ENCODE data around the gene RPL26. TPM values are rescaled to one million over a fixed set of nuclear protein-coding genes. Genes with fewer than 3 reads are reported as not detected.

RPL26 gene
- total and polyA plus RNA-seq, 2 donors (not counting 1 experiment from before 2014, with no cell fraction given) = 2,684 to 4,449 TPM

GRCh38 chr17:8341456-8341855 lies 41.5 kb downstream of the RPL26 start:
- H3K4me1 ChIP-seq (ENCODE audit: control insufficient read depth in 2 of 2, insufficient read depth in 2 of 2, low read length in 2 of 2) = peaks cover 7% of the 10 kb centered on the region in 2 donors
- Mint-ChIP-seq H3K27ac (no peak overlapping the region), H3K9me3 (ENCODE audit: insufficient read depth) (no peaks in the 10 kb centered on the region), H3K27me3 (peaks cover 9% of the 10 kb centered on the region), H3K4me1 (peaks cover 11% of the 10 kb centered on the region), H3K4me3 (no peak overlapping the region)
- H4K20me1 ChIP-seq (ENCODE audit: control insufficient read depth, insufficient read depth, low read length, poor library complexity, severe bottlenecking) = no peaks in the 10 kb centered on the region
- no peak for DNase-seq
- no peak overlapping the region for H3K4me2 ChIP-seq (replicated peaks; ENCODE audit: low read depth, low read length, poor library complexity, severe bottlenecking)
- no peak overlapping the region for H3K9ac ChIP-seq (ENCODE audit: low read length)
- H3K9me3 ChIP-seq (ENCODE audit: control extremely low read depth in 1 of 3, control insufficient read depth in 2 of 3, insufficient read depth in 1 of 3, low read length in 2 of 3) = no peaks in the 10 kb centered on the region
- ChIA-PET CTCF (interaction anchor here (0.6 to 0.9 kb wide), 2 partner anchors 281 to 743 kb away, joined by 3 read pairs; no protein-coding TSS in a partner anchor), POLR2A (no interaction called here)
- peaks cover 0 to 5% (median 1%) of the 10 kb centered on the region in 4 experiments for H3K27me3 ChIP-seq (replicated peaks in 1 of 4; ENCODE audit: control extremely low read depth in 1 of 4, control insufficient read depth in 3 of 4, insufficient read depth in 4 of 4, low read length in 3 of 4)
- no peaks in the 10 kb centered on the region for H3K36me3 ChIP-seq (replicated peaks in 1 of 2; ENCODE audit: control extremely low read depth in 1 of 2, control insufficient read depth in 1 of 2, extremely low read depth in 1 of 2, insufficient read depth in 2 of 2, low read length in 1 of 2)
- no peak overlapping the region for H3K27ac ChIP-seq (ENCODE audit: low read length in 2 of 2)
- TF ChIP-seq CTCF (IDR thresholded peaks at IDR 0.05) (no peak), EZH2 (IDR thresholded peaks at IDR 0.05; ENCODE audit: borderline replicate concordance, insufficient read depth, low read depth, low read length, poor library complexity, severe bottlenecking) (no peak)
- H3K79me2 ChIP-seq (ENCODE audit: control insufficient read depth, insufficient read depth, low read length) = no peaks in the 10 kb centered on the region
- no peak overlapping the region for H2AFZ ChIP-seq (ENCODE audit: insufficient read depth, low read depth, low read length, poor library complexity, severe bottlenecking)
- H3K4me3 ChIP-seq (ENCODE audit: control extremely low read depth in 1 of 5, extremely low read depth in 1 of 5, insufficient read depth in 1 of 5, low read depth in 2 of 5, low read length in 4 of 5) = no peak overlapping the region
- WGBS (ENCODE audit: insufficient coverage) = 100% methylated on average over 3 of the region's 4 CpGs
- ATAC-seq (ENCODE audit: low read depth) = no peak
- intact Hi-C loops (cut with micrococcal nuclease) = no loop called here

- Histone ChIP-seq H3K27ac (ENCODE audit: low read length in 2 of 2) (no peak within 1 kb of the TSS), H3K4me1 (ENCODE audit: control insufficient read depth in 2 of 2, insufficient read depth in 2 of 2, low read length in 2 of 2) (peaks cover 7% of the 10 kb centered on the region in 2 donors), H2AFZ (ENCODE audit: insufficient read depth, low read depth, low read length, poor library complexity, severe bottlenecking) (peak within 1 kb of the TSS; percentile 52), H3K27me3 (replicated peaks in 1 of 4; ENCODE audit: control extremely low read depth in 1 of 4, control insufficient read depth in 3 of 4, insufficient read depth in 4 of 4, low read length in 3 of 4) (no peaks in the 10 kb centered on the region), H3K4me2 (replicated peaks; ENCODE audit: low read depth, low read length, poor library complexity, severe bottlenecking) (no peak within 1 kb of the TSS), H3K9me3 (ENCODE audit: control extremely low read depth in 1 of 3, control insufficient read depth in 2 of 3, insufficient read depth in 1 of 3, low read length in 2 of 3) (no peaks in the 10 kb centered on the region), H3K4me3 (ENCODE audit: control extremely low read depth in 1 of 5, extremely low read depth in 1 of 5, insufficient read depth in 1 of 5, low read depth in 2 of 5, low read length in 4 of 5) (no peak within 1 kb of the TSS), H3K9ac (ENCODE audit: low read length) (no peak within 1 kb of the TSS), H4K20me1 (ENCODE audit: control insufficient read depth, insufficient read depth, low read length, poor library complexity, severe bottlenecking) (no peaks in the 10 kb centered on the region), H3K79me2 (ENCODE audit: control insufficient read depth, insufficient read depth, low read length) (no peaks in the 10 kb centered on the region), H3K36me3 (replicated peaks in 1 of 2; ENCODE audit: control extremely low read depth in 1 of 2, control insufficient read depth in 1 of 2, extremely low read depth in 1 of 2, insufficient read depth in 2 of 2, low read length in 1 of 2) (no peaks in the 10 kb centered on the region)
- intact Hi-C loops (cut with micrococcal nuclease) = no loop called here
- H3K4me3 Mint-ChIP-seq = no peak within 1 kb of the TSS
- H3K27ac Mint-ChIP-seq = no peak within 1 kb of the TSS
- TF ChIP-seq CTCF (IDR thresholded peaks at IDR 0.05) = no peak
- TF ChIP-seq EZH2 (IDR thresholded peaks at IDR 0.05; ENCODE audit: borderline replicate concordance, insufficient read depth, low read depth, low read length, poor library complexity, severe bottlenecking) = no peak
- DNase-seq (no peak), ATAC-seq (ENCODE audit: low read depth) (no peak)
- POLR2A ChIA-PET = no interaction called here
- CTCF ChIA-PET = no interaction called here
- H3K27me3 Mint-ChIP-seq = peaks cover 10% of the 10 kb centered on the region
- no CpG with 5 or more reads among the region's 2 CpGs for WGBS (ENCODE audit: insufficient coverage)
- H3K4me1 Mint-ChIP-seq = peaks cover 11% of the 10 kb centered on the region
- H3K9me3 Mint-ChIP-seq (ENCODE audit: insufficient read depth) = no peaks in the 10 kb centered on the region
Measured at GRCh38 chr17:8339540-8339939, 43.5 kb downstream of the RPL26 start, which contains the start of gene ODF4. ODF4 (plus strand) TSS chr17:8339840; CDS start chr17:8340052, 212 bp downstream.
